GM12801 (cell line): ENCODE results near the gene STAT5A.

Experiments
- TF ChIP-seq, protein P1 (sequence below): IDR thresholded peaks from one replicate; pipeline ENCODE4 v1.5.1; 2011; ENCODE audit warnings: control low read depth; ENCODE audit not compliant: insufficient read length; ENCODE audit errors: extremely low read depth

Gene STAT5A

DNA sequence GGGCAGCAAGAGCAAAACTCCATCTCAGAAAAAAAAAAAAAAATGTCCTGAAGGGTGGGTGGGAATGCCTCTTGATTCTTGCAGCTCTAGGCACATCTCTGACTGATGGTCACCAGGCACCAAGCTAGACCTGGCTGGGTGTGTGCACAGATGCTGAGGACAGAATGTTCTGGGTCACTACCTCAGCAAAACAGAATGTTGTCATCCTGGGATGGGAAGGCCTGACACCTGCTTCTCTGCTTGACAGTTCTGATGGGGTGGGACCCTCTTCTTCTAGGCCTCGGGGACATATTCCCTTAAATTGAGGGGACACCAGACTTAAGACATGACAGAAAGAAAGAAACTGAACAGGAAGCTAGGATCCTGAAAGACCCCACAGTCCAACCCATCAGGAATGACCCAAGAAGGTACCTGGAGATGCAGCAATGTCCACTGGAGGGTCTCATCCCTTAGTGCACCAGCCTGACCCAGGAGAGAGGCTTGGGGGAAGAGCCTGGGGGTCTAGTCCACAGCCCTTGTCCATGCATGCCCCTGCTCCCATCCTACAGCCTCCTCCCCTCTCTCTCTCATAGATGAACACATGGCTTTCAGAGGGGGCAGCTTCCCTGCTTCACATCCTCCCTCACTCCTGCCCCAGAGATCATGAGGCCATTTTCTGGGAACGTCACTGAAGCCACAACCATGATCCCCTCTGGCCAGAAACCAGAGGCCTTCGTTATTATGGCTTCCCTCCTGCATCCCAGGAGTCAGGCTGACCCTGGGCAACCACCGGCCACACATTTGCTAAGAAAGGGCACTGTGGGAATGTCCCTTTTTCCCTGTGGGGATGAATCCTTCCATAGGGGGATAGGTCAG lies 8.3 kb upstream of the STAT5A start:
- TF ChIP-seq, protein P1, sequence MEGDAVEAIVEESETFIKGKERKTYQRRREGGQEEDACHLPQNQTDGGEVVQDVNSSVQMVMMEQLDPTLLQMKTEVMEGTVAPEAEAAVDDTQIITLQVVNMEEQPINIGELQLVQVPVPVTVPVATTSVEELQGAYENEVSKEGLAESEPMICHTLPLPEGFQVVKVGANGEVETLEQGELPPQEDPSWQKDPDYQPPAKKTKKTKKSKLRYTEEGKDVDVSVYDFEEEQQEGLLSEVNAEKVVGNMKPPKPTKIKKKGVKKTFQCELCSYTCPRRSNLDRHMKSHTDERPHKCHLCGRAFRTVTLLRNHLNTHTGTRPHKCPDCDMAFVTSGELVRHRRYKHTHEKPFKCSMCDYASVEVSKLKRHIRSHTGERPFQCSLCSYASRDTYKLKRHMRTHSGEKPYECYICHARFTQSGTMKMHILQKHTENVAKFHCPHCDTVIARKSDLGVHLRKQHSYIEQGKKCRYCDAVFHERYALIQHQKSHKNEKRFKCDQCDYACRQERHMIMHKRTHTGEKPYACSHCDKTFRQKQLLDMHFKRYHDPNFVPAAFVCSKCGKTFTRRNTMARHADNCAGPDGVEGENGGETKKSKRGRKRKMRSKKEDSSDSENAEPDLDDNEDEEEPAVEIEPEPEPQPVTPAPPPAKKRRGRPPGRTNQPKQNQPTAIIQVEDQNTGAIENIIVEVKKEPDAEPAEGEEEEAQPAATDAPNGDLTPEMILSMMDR = no peak

DNA sequence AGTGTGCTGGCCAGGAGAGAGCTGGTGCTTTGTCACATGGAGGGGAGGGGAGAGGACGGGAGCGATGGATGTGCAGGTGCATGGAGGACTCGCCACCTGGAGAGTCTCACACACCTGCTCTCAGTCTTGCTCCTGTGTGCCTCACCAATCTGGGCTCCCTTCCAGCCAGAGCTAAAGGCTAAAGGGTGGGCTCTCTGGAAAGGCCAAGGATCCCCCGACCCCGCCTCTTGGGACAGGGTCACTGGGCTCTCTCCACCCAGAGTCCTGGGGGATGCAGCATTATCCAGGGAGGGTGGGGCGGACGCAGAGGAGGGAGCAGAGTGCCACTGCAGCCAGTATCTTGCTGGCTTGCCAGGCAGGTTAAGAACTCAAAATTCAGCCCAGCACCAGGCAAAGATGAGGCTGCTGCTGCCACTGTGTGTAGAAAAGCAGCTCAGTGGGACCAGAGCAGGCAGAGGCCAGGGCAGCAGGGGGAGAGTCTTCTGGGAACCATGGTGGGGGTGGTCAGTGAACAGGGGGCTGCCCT lies 6.7 kb upstream of the STAT5A start:
- TF ChIP-seq, protein P1 = no peak

DNA sequence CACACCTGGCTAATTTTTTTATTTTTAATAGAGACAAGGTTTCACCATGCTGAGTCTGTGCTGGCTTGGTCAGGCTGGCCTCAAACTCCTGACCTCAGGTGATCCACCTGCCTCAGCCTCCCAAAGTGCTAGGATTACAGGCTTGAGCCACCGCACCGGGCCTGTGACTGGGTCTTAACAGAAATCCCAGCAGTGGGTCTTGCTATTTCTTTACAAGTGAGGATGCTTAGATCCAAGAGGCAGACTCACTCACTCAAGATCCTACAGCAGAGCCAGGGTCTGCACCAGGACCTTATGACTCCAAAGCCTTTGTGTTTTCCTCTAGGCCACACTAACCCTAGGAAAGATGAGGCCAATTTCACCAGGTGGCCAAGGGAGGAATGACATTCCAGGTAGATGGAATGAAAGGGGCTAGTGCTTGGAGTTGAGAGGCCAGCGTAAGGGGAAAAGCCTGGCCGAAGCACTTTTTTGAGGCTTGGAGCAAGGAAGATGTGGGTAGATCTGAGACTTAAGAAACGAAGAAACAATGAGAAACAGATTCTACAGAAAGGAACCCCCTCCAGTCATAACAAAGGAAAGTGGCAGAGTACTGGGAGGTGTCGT lies 5.7 kb upstream of the STAT5A start:
- TF ChIP-seq, protein P1 = no peak

DNA sequence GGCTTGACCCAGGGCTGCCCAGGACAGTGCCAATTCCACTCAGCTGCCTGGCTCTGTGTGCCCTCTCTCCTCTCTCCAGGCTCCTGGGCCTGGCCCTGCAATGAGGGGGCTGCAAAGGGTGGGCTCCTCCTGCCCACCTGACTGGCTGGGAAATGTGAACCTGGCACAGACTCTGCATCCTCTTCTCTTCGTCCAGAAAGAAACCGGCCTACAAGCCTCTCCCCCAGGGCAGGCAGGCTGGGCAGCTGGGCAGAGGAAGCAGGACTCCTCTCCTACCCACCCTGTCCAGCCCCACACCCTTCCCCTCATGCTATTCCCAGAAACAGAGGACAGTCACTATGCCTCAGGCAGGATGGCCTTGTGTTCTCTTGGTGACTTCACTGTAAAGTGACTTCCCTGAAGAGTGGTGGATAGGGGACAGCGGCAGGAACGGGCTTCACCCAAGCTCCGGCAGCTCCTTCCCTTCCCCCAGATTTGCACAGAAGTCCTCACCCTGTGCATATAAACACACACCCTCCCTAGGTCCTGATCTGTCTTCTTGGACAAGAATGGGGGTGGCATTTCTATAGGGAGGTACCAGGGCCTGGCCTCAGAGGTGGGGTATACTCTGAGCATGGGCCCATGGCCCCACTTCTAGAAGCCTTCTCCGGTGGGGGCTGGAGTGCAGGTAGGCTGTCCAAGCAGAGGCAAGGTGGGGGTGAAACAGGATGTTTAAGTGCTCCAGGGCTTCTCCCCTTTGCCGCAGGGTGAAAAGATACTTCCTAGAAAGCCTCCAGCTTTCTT lies 4.9 kb upstream of the STAT5A start:
- TF ChIP-seq, protein P1 = no peak

DNA sequence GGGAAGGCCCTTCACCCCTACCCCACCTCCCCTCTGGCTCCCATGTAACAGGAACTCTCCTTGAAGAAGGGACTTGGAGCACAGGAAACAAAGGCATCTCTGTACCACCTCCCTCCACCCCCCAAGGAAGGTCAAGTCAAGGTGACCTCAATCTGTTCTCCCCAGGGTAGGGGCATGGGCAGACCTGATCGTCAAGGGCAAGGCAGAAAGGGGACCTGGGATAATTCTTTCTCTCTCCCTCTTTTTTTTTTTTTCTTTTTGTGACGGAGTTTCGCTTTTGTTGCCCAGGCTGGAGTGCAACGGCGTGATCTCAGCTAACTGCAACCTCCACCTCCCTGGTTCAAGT lies 4.3 kb upstream of the STAT5A start:
- TF ChIP-seq, protein P1 = no peak

DNA sequence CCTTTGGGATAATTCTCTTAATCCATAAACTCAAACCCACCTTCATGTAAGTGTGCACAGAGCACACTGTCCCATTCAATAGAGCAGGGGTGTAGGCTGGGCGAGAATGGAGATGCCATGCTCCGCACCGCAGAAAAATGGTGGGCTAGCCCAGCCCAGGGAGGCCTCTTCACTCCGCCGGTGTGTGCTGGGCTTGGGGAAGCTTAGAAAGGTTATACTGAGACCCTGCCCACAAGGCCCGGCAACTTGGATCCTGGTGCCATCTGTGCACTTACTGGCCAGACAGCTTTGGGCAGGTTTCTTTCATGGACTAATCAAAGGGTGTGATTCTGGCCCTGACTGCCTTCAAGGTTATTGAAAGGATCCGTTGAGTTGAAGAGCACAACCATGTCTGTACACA lies 3.7 kb upstream of the STAT5A start:
- TF ChIP-seq, protein P1 = no peak
